ENCODE data around the gene S100A1. TPM values are rescaled to one million over a fixed set of nuclear protein-coding genes. Genes with fewer than 3 reads are reported as not detected.

Gene S100A1
- total and polyA plus RNA-seq, 10 of the 15 experiments (the other 5 are each of a cell fraction or from before 2014, with no cell fraction given), result 0.13 to 0.29 TPM; not detected in 8

- TF ChIP-seq ELK1 (IDR thresholded peaks at IDR 0.05; ENCODE audit: low read depth, low read length), result no peak
- TF ChIP-seq SREBF1 (IDR thresholded peaks at IDR 0.05; ENCODE audit: low read length), result no peak
- no peak for TF ChIP-seq E2F4 (IDR thresholded peaks at IDR 0.05; ENCODE audit: low read depth, low read length)
- TF ChIP-seq SPI1 (IDR thresholded peaks at IDR 0.05; ENCODE audit: borderline replicate concordance, insufficient read depth, low read depth, low read length), result no peak
- no peak for TF ChIP-seq MAX (IDR thresholded peaks at IDR 0.05; ENCODE audit: low read depth, low read length)
- TF ChIP-seq RFX5 (IDR thresholded peaks at IDR 0.05; ENCODE audit: low read depth, low read length), result no peak
Observed at GRCh38 chr1:153652805-153653500, 24.7 kb downstream of the S100A1 start (continued).

GRCh38 chr1:153655333-153655732 is 27.1 kb downstream of the S100A1 start:
- no peak overlapping the region for H3K27ac ChIP-seq (ENCODE audit: control insufficient read depth, insufficient read depth)
- 68% methylated on average over 3 of the region's 3 CpGs for WGBS (ENCODE audit: insufficient coverage, insufficient replicate concordance, low lambda C conversion rate, missing lambda C conversion rate)
- H3K79me2 ChIP-seq (ENCODE audit: control insufficient read depth, insufficient read depth, low read length), result peaks cover 13% of the 10 kb centered on the region
- ATAC-seq (no peak), DNase-seq (ENCODE audit: low read depth, low spot score) (no peak), FAIRE-seq (no peak)
- no peak overlapping the region for H3K9ac ChIP-seq (ENCODE audit: control insufficient read depth, insufficient read depth, low read length)
- BruUV-seq (replicated peaks), result no TSS peak
- ChIA-PET SMC1A (ENCODE audit: uncharacterized antibody, unreplicated experiment) (interaction anchor here (1.0 kb wide), 1 partner anchor 11 kb away, joined by 4 read pairs; no protein-coding TSS in a partner anchor), RAD21 (ENCODE audit: unreplicated experiment) (no interaction called here), POLR2A (interaction anchor here (0.6 to 1.7 kb wide), 2 partner anchors 17 to 22 kb away, joined by 4 to 6 read pairs; partner anchors contain the start of gene CHTOP), CTCF (interaction anchor here (0.9 to 1.5 kb wide), 2 partner anchors 20 to 83 kb away, joined by 4 to 5 read pairs; no protein-coding TSS in a partner anchor)
- no peaks in the 10 kb centered on the region for H4K20me1 ChIP-seq (ENCODE audit: control insufficient read depth, insufficient read depth)
- H2AFZ ChIP-seq (ENCODE audit: control insufficient read depth, low read depth, low read length), result no peak overlapping the region
- H3K36me3 ChIP-seq (ENCODE audit: control insufficient read depth in 2 of 2, insufficient read depth in 2 of 2, low read length in 1 of 2), result no peaks in the 10 kb centered on the region; a peak in 1 of 4 replicates
- in situ Hi-C loops (cut with MboI), result no loop called here
- H3K9me3 ChIP-seq (replicated peaks; ENCODE audit: control insufficient read depth, insufficient read depth, low read length), result no peaks in the 10 kb centered on the region
- no peak overlapping the region for H3K4me2 ChIP-seq (ENCODE audit: control insufficient read depth, insufficient read depth)
- no peaks in the 10 kb centered on the region for H3K27me3 ChIP-seq (replicated peaks in 1 of 2; ENCODE audit: control insufficient read depth in 2 of 2, insufficient read depth in 2 of 2, low read length in 1 of 2)
- no peak overlapping the region for H3K4me3 ChIP-seq
- H3K4me1 ChIP-seq (ENCODE audit: control insufficient read depth, insufficient read depth, low read length), result peaks cover 6% of the 10 kb centered on the region; the same call in 1 of the 2 replicates
- intact Hi-C loops (cut with micrococcal nuclease; ENCODE audit: unreplicated experiment), result no loop called here
- TF ChIP-seq NR2C1 (IDR thresholded peaks at IDR 0.05) (no peak), KAT2A (conservative IDR thresholded peaks at IDR 0.05; ENCODE audit: control insufficient read depth, low read depth, low read length) (no peak), POLR2AphosphoS5 (IDR thresholded peaks at IDR 0.05; ENCODE audit: low read length) (no peak), SMAD1 (IDR thresholded peaks at IDR 0.05; ENCODE audit: low read depth, partially characterized antibody) (no peak), ELK1 (IDR thresholded peaks at IDR 0.05; ENCODE audit: low read depth, low read length) (no peak), LARP7 (IDR thresholded peaks at IDR 0.05) (no peak), POLR2A (IDR thresholded peaks at IDR 0.05; ENCODE audit: low read depth, low read length) (no peak), SUPT20H (IDR thresholded peaks at IDR 0.05; ENCODE audit: borderline replicate concordance, control insufficient read depth, low read depth, low read length) (no peak), MYB (IDR thresholded peaks at IDR 0.05; ENCODE audit: borderline replicate concordance, low read depth, low read length) (no peak), DPF2 (IDR thresholded peaks at IDR 0.05) (no peak), ETV6 (conservative IDR thresholded peaks at IDR 0.05 in 1 of 2, IDR thresholded peaks at IDR 0.05 in 1 of 2; ENCODE audit: borderline replicate concordance in 1 of 2, low read depth in 1 of 2) (no peak), JUND (IDR thresholded peaks at IDR 0.05; ENCODE audit: low read depth, low read length) (no peak)
